H7 (cell line): ENCODE data around the gene CCDC88B. TPM values are rescaled to one million over a fixed set of nuclear protein-coding genes. Genes with fewer than 3 reads are reported as not detected.
"Not testable (repeated sequence)": the region's sequence is repeated elsewhere in the genome, so short reads cannot be mapped to it uniquely, and the experiment has no call there.

Experiments
- DNase-seq: peaks from one replicate; pipeline ENCODE4 v3.0.0; 2012
- H3K27me3 ChIP-seq: 2 replicates; pipeline ENCODE4 v1.6.0; 2011; ENCODE audit warnings: mild to moderate bottlenecking, low read length; ENCODE audit not compliant: control insufficient read depth, insufficient read depth
- H3K36me3 ChIP-seq: replicated peaks from 2 replicates; pipeline ENCODE4 v1.5.1; 2011; ENCODE audit warnings: low read length; ENCODE audit not compliant: control insufficient read depth, insufficient read depth
- H3K4me3 ChIP-seq: 2 replicates; pipeline ENCODE4 v1.5.1; 2011; ENCODE audit warnings: low read depth, mild to moderate bottlenecking, control low read depth, low read length, moderate library complexity; ENCODE audit not compliant: insufficient read depth
- total RNA-seq: library from RNA; depleted of rRNA; stranded (reverse); fragments of >200 nt; shearing (Covaris generic); gene quantifications from 2 replicates; pipeline ENCODE4 v1.2.3, GENCODE V29; 2014

CCDC88B gene
- total RNA-seq, 1 experiment from 2014 or later, result 7.7 TPM

- peak overlapping the region; percentile 23 for H3K4me3 ChIP-seq
- peak; percentile 82 for DNase-seq
- peaks cover 69% of the 10 kb centered on the region for H3K27me3 ChIP-seq
- no peaks in the 10 kb centered on the region for H3K36me3 ChIP-seq
Measured at GRCh38 chr11:64298966-64299846, 40.8 kb upstream of the CCDC88B start.

- H3K27me3 ChIP-seq, result peaks cover 60% of the 10 kb centered on the region
- H3K4me3 ChIP-seq, result peak within 1 kb of the TSS; percentile 37
- H3K36me3 ChIP-seq, result no peaks in the 10 kb centered on the region
- peak; percentile 88 for DNase-seq
Measured at GRCh38 chr11:64299847-64300648, 40.0 kb upstream of the CCDC88B start, which contains the start of gene CATSPERZ. TSS of gene CATSPERZ (plus strand) at chr11:64300358. CDS start at chr11:64300411, 53 bp downstream.

GRCh38 chr11:64303109-64304031 lies 36.6 kb upstream of the CCDC88B start:
- Histone ChIP-seq H3K4me3 (no peak overlapping the region), H3K27me3 (peaks cover 27% of the 10 kb centered on the region), H3K36me3 (peaks cover 3% of the 10 kb centered on the region; the same call in 1 of the 2 replicates)
- DNase-seq, result no peak

GRCh38 chr11:64304032-64304315 lies 36.0 kb upstream of the CCDC88B start:
- no peak for DNase-seq
- Histone ChIP-seq H3K27me3 (peaks cover 21% of the 10 kb centered on the region), H3K36me3 (peaks cover 3% of the 10 kb centered on the region; the same call in 1 of the 2 replicates), H3K4me3 (peak overlapping the region; percentile 89)

- peak; percentile 95 for DNase-seq
Measured at GRCh38 chr11:64304316-64305072, 35.5 kb upstream of the CCDC88B start.

GRCh38 chr11:64305075-64305690 lies 34.8 kb upstream of the CCDC88B start, which contains the start of gene ESRRA:
TSS of gene ESRRA (plus strand) at chr11:64305524. CDS start at chr11:64307180, 1,656 bp downstream.
- peak; percentile 100 for DNase-seq
- peaks cover 3% of the 10 kb centered on the region; the same call in 1 of the 2 replicates for H3K36me3 ChIP-seq
- peak within 1 kb of the TSS; percentile 89 for H3K4me3 ChIP-seq
- H3K27me3 ChIP-seq, result peaks cover 9% of the 10 kb centered on the region

More at GRCh38 chr11:64304316-64305072, 35.5 kb upstream of the CCDC88B start:
- H3K36me3 ChIP-seq, result peaks cover 3% of the 10 kb centered on the region; the same call in 1 of the 2 replicates
- H3K27me3 ChIP-seq, result peaks cover 16% of the 10 kb centered on the region
- H3K4me3 ChIP-seq, result peak overlapping the region; percentile 89

GRCh38 chr11:64305691-64306562 lies 34.1 kb upstream of the CCDC88B start:
- Histone ChIP-seq H3K36me3 (peaks cover 3% of the 10 kb centered on the region; the same call in 1 of the 2 replicates), H3K27me3 (peaks cover 2% of the 10 kb centered on the region), H3K4me3 (peak overlapping the region; percentile 61)
- peak; percentile 87 for DNase-seq

- DNase-seq, result no peak
- Histone ChIP-seq H3K27me3 (peaks cover 1% of the 10 kb centered on the region; the same call in 1 of the 2 replicates), H3K4me3 (peak overlapping the region; percentile 61), H3K36me3 (peaks cover 3% of the 10 kb centered on the region; the same call in 1 of the 2 replicates)
Measured at GRCh38 chr11:64306563-64306875, 33.5 kb upstream of the CCDC88B start.

GRCh38 chr11:64306876-64307622 lies 33.0 kb upstream of the CCDC88B start:
- Histone ChIP-seq H3K4me3 (peak overlapping the region; percentile 61), H3K36me3 (peaks cover 3% of the 10 kb centered on the region; the same call in 1 of the 2 replicates), H3K27me3 (no peaks in the 10 kb centered on the region)
- DNase-seq, result peak; percentile 73

GRCh38 chr11:64307795-64308194 lies 32.2 kb upstream of the CCDC88B start:
- not testable (repeated sequence) for H3K27me3 ChIP-seq, H3K4me3 ChIP-seq, DNase-seq, H3K36me3 ChIP-seq

- H3K36me3 ChIP-seq, result peaks cover 7% of the 10 kb centered on the region
- DNase-seq, result no peak
- H3K27me3 ChIP-seq, result no peaks in the 10 kb centered on the region
- no peak overlapping the region for H3K4me3 ChIP-seq
Measured at GRCh38 chr11:64312947-64313346, 27.1 kb upstream of the CCDC88B start.
